Measurements from ENCODE around the gene ACSS1. TPM values are rescaled to one million over a fixed set of nuclear protein-coding genes. Genes with fewer than 3 reads are reported as not detected.
A peak's percentile ranks its signal among the peaks of the same experiment; 100 is the strongest.

ACSS1 gene
- total RNA-seq, 4 donors from 2014 or later, result 5.8 to 23.5 (median 11.1) TPM

- H3K9me3 ChIP-seq, result no peaks in the 10 kb centered on the region
- H3K4me3 ChIP-seq, result no peak overlapping the region
- no peak overlapping the region for H3K27ac ChIP-seq
- DNase-seq, result no peak
- peaks cover 0 to 100% (median 28%) of the 10 kb centered on the region in 3 donors for H3K36me3 ChIP-seq
- no peaks in the 10 kb centered on the region for H3K27me3 ChIP-seq
- WGBS, 2 donors, result 89 to 96% methylated on average over 5 to 6 of the region's 12 CpGs
- no peak for TF ChIP-seq CTCF (IDR thresholded peaks at IDR 0.05)
- TF ChIP-seq POLR2A (IDR thresholded peaks at IDR 0.05), result no peak
- peaks cover 0 to 25% (median 2%) of the 10 kb centered on the region in 3 donors for H3K4me1 ChIP-seq
- intact Hi-C loops (cut with DNase I), result no loop called here
These were observed 46.1 kb downstream of the ACSS1 start for GRCh38 chr20:25011831-25012241.

- H3K27me3 ChIP-seq, result no peaks in the 10 kb centered on the region
- H3K36me3 ChIP-seq, result peaks cover 0 to 100% (median 30%) of the 10 kb centered on the region in 3 donors
- no peak overlapping the region for H3K4me3 ChIP-seq
- no peak for DNase-seq
- no peaks in the 10 kb centered on the region for H3K9me3 ChIP-seq
- intact Hi-C loops (cut with DNase I), result no loop called here
- no peak overlapping the region for H3K27ac ChIP-seq
- 84 to 93% methylated on average over 4 of the region's 6 CpGs for WGBS, 2 donors
- TF ChIP-seq POLR2A (IDR thresholded peaks at IDR 0.05), result no peak
- no peak for TF ChIP-seq CTCF (IDR thresholded peaks at IDR 0.05)
- H3K4me1 ChIP-seq, result peaks cover 0 to 19% (median 0%) of the 10 kb centered on the region in 3 donors
These were observed 46.7 kb downstream of the ACSS1 start for GRCh38 chr20:25011261-25011660.

GRCh38 chr20:25009218-25010145 is 48.5 kb downstream of the ACSS1 start:
- Histone ChIP-seq H3K4me1 (peaks cover 0 to 25% (median 0%) of the 10 kb centered on the region in 3 donors), H3K9me3 (no peaks in the 10 kb centered on the region), H3K36me3 (peaks cover 0 to 100% (median 30%) of the 10 kb centered on the region in 3 donors), H3K27me3 (no peaks in the 10 kb centered on the region), H3K4me3 (no peak overlapping the region), H3K27ac (peak overlapping the region in 2 of 4 donors; percentile 36 to 47)
- no peak for TF ChIP-seq POLR2A (IDR thresholded peaks at IDR 0.05)
- no peak for TF ChIP-seq CTCF (IDR thresholded peaks at IDR 0.05)
- intact Hi-C loops (cut with DNase I), result no loop called here
- 64 to 67% methylated on average over 9 to 10 of the region's 10 CpGs for WGBS, 2 donors
- DNase-seq, result no peak

- WGBS, 2 donors, result 95% methylated on average over 7 of the region's 11 CpGs; no CpG with 5 or more reads in 1 of the 2 donors
- intact Hi-C loops (cut with DNase I), result no loop called here
- Histone ChIP-seq H3K4me3 (no peak overlapping the region), H3K36me3 (peaks cover 0 to 93% (median 29%) of the 10 kb centered on the region in 3 donors), H3K4me1 (peaks cover 0 to 25% (median 0%) of the 10 kb centered on the region in 3 donors), H3K27me3 (no peaks in the 10 kb centered on the region), H3K9me3 (no peaks in the 10 kb centered on the region), H3K27ac (peak overlapping the region in 3 of 4 donors; percentile 1 to 47 (median 5))
- TF ChIP-seq CTCF (IDR thresholded peaks at IDR 0.05) (no peak), POLR2A (IDR thresholded peaks at IDR 0.05) (no peak)
- DNase-seq, result no peak
These were observed 49.3 kb downstream of the ACSS1 start for GRCh38 chr20:25008388-25009217.
